Activated gamma-delta T cell (primary cell): ENCODE results near the gene POLRMT.
"Not testable (repeated sequence)": the region's sequence is repeated elsewhere in the genome, so short reads cannot be mapped to it uniquely, and the experiment has no call there.

Experiments
- DNase-seq: peaks from one replicate; lab custom pipeline; 2025; lab: John Stamatoyannopoulos, UW

POLRMT gene

DNA sequence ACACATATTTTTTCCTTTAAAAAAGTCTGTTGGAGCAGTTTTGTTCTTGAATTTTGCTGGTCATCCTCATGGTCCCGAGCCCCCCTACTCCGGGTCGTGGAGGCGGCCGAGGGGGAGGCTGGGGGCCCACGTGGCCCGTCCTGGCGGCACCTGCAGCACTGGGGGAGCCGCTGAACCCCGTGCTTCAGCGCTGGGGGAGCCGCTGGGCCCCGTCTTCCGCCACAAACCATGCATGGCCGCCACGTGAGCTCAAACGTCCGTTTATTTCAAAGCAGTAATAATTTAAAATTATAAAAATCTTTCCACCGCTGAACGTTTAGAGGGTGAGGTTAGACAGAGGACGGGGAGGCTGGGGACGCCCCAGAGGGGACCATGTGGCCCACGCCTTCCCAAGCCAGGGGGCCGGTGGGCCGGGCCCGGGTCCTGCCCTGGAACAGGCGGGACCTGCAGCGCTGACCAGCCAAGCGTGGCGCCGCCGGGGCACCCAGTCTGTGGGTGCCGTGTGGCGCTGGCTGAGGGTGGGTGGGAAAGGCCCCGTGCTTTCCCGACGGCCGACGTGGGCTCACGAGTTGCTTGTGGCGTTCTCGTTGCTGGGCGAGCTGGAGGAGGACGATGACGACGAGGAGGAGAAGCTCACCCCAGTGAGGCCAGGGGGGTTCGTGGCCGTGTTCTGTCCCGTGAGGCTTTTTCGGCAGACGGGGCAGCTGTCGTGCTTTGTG lies 14.4 kb upstream of the POLRMT start:
- DNase-seq: no peak

DNA sequence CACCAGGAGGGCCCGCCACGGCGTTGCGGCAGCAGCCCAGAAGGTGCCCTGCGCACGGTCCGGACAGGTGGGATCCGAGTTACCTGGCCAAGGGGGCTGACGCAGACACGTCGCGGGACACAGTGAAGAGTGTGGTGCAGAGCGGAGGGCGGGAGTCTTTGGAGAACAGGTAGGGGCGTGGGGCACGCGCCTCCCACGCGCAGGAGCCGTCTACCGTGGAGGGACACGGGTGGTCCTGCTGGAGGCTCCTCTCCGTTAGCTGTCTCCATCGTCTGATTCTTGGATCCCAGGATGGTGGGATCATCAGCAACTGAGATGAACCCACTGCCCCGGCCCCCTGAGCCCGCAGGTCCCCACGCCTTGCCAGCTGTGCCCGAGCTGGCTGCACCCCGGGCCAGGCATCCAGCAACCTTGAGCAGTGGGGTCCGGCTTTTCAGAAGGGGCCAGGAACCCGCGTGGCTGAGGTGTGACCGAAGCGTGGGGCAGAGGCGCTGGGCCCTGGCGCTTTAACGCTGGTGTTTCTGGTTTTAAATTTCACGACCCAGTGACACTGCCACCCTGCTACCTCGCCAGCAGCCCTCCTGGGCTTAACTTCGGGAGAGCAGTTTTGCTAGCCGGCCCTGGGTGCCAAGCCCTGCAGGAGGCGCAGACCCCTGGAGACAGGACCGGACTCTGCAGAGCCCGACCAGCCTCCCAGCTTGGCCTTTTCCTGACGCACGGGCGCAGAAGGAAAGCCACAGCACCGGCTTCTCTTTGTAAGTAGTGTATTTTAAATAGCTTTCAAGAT lies 13.6 kb upstream of the POLRMT start:
- no peak for DNase-seq

- DNase-seq: no peak
These were observed 12.8 kb upstream of the POLRMT start for GRCh38 chr19:645912-646778.

GRCh38 chr19:644789-645188 lies 11.5 kb upstream of the POLRMT start:
- DNase-seq: no peak

DNA sequence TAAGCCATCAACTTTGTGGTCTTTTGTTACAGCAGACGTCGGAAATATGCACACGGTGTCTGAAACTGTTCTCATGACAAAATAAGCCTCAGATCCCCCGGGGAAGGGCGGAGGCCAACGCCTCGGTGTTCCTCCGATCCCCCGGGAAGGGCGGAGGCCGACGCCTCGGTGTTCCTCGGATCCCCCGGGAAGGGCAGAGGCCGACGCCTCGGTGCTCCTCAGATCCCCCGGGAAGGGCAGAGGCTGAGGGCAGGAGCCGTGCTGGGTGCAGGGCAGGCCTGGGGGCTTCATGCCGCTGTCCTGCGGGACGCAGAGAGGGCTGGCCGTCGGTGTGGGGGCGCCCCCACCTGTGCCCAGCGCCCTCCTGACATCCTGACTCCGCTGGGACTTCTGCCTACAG lies 11.0 kb upstream of the POLRMT start:
- no peak for DNase-seq

DNA sequence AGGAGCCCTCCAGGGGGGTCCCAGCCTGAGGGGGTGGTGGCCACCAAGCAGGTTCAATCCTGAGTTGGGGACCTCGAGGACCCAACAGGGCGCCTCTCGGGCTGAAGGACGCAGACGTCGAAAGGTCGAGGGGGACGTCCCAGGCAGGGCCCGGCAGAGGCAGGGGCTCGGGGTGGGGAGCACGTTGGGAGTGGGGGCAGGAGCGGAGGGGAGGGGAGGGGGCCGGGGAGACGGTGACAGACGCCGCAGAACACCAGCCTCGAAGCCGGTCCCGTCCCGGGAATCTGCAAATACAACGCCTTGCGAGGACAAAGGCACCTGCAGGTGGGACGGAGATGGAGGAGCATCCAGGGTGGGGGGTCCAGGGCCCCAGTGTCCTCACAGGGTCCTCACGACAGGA lies 10.4 kb upstream of the POLRMT start:
- DNase-seq: no peak

GRCh38 chr19:642767-643727 lies 9.7 kb upstream of the POLRMT start:
- DNase-seq: no peak

GRCh38 chr19:641702-642101 lies 8.4 kb upstream of the POLRMT start:
- DNase-seq: no peak

DNA sequence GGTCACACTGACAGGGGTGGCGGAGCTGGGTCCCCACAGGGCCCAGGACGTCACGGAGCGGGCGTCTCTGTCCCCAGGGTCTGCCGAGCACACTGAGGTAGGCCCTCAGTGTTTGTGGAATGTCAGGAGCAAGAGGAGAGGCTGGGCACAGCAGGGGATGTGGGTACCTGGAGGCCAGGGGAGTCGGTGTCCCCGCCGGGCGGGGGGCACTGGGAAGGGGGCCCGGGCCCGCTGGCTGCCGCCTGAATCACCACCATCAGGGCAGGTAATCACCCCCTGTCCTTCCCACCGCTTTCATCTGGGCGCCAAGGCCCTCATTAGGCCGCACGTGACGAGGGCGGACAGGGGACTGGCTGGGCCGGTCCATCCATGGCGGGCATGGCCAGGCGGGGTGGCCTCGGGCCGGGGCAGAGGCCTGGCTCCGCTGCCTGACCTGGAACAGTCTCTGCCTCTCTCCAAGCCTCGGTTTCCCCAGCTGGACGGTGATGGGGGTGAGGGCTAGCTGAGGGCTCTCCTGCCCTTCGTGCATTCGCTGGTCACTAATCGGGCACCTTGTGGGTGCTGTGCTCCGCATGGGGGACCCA lies 7.4 kb upstream of the POLRMT start:
- DNase-seq: no peak

DNA sequence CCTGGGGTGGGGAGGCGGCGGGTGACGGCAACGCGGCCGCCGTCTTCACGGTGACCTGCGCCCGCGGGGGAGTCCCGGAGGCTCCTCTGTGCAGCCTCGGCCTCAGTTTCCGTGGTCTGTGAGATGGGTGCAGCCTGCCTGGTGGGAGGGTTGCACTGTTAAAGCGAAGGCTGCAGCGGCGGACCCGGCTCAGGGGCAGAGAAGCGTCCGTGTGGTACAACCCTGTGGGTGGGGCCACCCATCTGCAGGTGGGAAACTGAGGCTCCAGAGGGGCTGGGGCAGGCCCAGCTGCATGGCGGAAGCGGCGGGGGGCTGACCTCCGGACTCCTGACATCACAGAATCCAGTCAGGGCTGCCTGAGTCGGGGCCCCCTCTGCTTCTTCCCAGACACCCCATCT lies 6.8 kb upstream of the POLRMT start:
- DNase-seq: no peak

DNA sequence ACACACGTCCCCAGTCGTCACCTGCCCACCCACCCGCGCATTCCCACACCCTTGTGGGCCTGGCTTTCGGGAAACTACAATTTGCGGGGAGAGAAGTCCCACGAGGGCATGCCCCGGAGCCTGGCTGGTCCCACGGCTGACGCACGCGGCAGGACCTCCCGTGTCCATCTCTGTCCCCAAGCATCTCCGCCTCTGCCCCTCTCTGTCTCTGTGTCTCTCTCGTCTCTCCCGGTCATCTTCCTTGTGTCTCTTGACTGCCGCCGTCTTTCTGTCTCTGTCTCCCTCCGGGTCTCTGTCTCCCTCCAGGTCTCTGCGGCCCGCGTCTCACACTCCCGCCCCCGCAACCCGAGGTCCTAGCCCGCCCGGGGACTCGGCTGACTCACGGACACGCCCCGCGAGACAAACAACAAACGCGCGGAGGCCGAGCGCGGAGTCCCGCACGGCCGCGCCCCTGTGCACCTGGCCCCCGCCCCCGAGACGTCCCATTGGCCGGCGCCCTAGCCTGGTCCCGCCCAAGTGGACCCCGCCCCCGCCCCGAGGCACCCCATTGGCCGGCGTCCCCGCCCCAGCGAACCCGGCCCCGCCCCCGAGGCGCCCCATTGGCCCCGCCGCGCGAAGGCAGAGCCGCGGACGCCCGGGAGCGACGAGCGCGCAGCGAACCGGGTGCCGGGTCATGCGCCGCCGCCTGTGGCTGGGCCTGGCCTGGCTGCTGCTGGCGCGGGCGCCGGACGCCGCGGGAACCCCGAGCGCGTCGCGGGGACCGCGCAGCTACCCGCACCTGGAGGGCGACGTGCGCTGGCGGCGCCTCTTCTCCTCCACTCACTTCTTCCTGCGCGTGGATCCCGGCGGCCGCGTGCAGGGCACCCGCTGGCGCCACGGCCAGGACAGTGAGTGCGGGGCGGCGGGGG lies 6.2 kb upstream of the POLRMT start, which contains the start of gene FGF22:
Gene FGF22, plus strand, starts transcription at position 627 of the 908 bp plus-strand sequence. Its CDS starts 47 bp downstream, at position 674.
- peak; percentile 99 for DNase-seq

DNA sequence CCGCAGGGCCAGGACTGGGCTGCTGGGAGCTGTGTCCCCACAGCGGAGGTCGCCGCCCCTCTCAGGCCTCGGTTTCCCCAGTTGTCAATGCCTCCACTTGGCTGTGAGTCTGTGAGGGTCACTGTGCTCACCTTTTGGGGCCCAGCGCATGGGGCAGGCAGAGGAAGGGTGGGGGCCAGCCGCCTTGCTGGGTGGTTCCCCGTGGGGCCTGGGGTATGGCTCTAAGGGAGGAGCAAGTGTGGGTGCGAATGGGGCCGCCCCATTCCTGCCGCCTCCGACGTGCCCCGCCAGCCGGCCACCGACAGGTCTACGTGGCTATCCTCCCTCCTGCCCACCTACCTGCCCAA lies 5.5 kb upstream of the POLRMT start:
- no peak for DNase-seq

DNA sequence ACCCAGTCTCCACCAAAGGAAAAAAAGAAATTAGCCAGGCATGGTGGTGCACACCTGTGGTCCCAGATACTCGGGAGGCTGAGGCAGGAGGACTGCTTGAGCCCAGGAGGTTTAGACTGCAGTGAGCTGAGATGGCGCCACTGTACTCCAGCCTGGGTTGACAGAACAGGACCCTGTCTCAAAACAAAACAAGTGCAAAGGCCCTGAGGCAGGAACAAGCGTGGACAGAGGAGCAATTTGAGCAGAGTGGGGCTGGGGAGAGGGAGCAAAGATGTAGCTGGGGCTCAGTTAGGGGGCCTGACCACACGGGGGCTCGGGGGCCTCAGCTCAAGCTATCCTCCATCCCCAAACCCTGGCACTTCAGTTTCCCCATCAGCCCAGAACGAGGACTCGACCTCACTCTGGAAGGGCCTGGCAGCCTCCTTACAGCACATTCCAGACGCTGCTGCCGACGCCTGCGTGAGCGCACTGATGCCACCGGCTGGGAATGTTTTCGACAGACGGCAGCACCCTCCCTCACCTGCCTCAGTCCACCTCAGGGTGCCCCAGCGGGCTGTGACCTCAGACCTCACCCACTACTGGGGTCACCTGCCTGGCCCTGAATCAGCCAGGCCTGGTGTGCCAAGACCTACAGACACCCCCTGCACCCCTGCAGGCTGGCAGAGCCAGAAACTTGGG lies 1.8 kb upstream of the POLRMT start:
- DNase-seq: no peak

DNA sequence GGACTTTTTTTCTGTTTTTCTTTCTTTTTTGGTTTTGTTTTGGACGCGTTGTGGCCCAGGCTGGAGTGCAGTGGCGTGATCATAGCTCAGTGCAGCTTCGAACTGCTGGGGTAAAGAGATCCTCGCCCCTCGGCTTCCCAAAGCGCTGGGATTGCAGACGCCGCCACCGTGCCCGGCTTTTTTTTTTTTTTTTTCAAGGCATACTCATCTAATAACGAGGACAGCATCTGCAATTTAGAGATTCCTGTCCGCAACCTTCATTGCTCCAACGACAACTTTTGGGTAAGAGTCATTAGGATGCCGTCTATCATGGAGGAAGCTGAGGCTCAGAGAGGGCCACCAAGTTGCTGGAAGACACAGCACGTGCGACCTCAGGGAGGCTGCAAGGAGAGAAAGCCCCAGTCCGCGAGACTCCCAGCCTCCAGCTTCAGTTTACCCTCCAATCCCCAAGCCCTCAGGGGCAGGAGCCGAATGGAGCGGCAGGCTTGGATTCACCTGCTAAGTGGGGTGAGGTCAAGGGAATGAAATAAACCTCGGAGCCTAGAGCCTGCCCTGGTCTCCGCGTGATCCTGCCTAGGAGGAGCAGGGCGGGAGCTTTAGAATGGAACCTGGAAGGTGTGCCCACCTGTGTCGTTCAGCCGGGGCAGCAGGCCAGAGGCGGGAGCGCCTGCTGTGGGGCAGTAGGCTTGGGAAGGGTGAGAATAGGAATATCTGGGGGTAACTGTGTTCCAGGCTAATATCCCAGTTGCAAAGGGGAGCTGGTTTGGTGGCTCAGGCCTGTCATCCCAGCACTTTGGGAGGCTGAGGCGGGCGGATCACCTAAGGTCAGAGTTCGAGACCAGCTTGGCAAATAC lies 676 bp upstream of the POLRMT start:
- DNase-seq: no peak

DNA sequence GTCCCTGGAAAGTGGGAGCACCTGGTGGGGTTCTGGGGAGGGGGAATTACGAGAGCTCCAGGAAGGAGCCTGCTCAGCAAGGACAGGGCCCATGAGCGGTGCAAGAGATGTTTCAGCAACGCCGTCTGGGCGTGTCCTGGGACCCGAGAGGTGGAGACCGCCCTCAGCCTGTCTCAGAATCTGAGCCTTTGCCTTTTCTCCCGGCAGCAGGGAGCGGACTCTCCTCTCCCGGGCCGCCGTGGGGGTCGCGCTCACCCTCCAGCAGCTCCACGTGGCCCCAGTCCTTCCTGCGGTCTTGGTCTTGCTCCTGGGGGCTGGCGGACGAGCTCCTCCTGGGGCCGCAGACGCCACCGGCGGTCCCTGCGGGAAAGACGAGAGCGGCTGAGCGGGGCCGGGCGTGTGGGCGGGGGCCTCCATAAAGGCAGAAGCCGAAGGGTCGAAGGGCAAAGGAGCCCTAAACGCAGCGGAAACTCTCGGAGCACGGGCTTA lies 714 bp downstream of the POLRMT start:
- no peak for DNase-seq

- DNase-seq: no peak
These were observed 3.2 kb downstream of the POLRMT start for GRCh38 chr19:629961-630714.

GRCh38 chr19:629515-629914 lies 3.8 kb downstream of the POLRMT start:
- not testable (repeated sequence) for DNase-seq
